T-cell (primary cell): ENCODE data around the gene SKOR2. TPM values are rescaled to one million over a fixed set of nuclear protein-coding genes. Genes with fewer than 3 reads are reported as not detected.
"Not testable (repeated sequence)": the region's sequence is repeated elsewhere in the genome, so short reads cannot be mapped to it uniquely, and the experiment has no call there.

ENCODE experiments used
- ATAC-seq, 4 experiments: fragments of 200-7000 bp in 3 of 4; fragments of 150-1000 bp in 1 of 4; cut with Tn5 transposase; replicated peaks in 1 of 4; 1 replicate in 3 of 4; 2 replicates in 1 of 4; pipeline ENCODE4 v1.10.0; 2021; ENCODE audit warnings: moderate library complexity in 3 of 4, mild to moderate bottlenecking in 2 of 4, moderate number of reproducible peaks in 1 of 4
- CTCF ChIA-PET, 2 donors: fragments of 300-600 bp; sonication (Branson Sonifier 250); formaldehyde crosslinking; loops; one replicate each; lab custom pipeline; 2022; ENCODE audit warnings: antibody characterized with exemption in 2 of 2; lab: Charles Lee
- POLR2A ChIA-PET, 2 donors: fragments of 300-600 bp; sonication (Branson Sonifier 250); formaldehyde crosslinking; loops; one replicate each; lab custom pipeline; 2022; ENCODE audit warnings: antibody characterized with exemption in 2 of 2; lab: Charles Lee
- DNase-seq, 35 experiments: peaks; one replicate each; pipeline versions ENCODE4 v3.0.0 to v3.0.0-alpha.2; 2013 to 2023
- H3K27ac ChIP-seq: one replicate; pipeline ENCODE4 v1.5.1; 2013; ENCODE audit warnings: low read length
- H3K27me3 ChIP-seq, 2 experiments: replicated peaks in 1 of 2; 1 replicate in 1 of 2; 2 replicates in 1 of 2; pipeline versions ENCODE4 v1.6.1 to v1.7.0; 2013; ENCODE audit warnings: low read length in 1 of 2, mixed read lengths in 1 of 2; ENCODE audit not compliant: control insufficient read depth in 2 of 2, insufficient read depth in 2 of 2; ENCODE audit errors: extremely low read depth in 1 of 2
- H3K36me3 ChIP-seq, 2 donors: 1 replicate in 1 of 2; 2 replicates in 1 of 2; pipeline versions ENCODE4 v1.6.1 to v1.7.0; 2013; ENCODE audit warnings: low read length in 1 of 2; ENCODE audit not compliant: control insufficient read depth in 2 of 2, insufficient read depth in 1 of 2; ENCODE audit errors: extremely low read depth in 1 of 2
- H3K4me1 ChIP-seq, 2 experiments: 1 replicate in 1 of 2; 2 replicates in 1 of 2; pipeline versions ENCODE4 v1.6.1 to v1.7.0; 2013; ENCODE audit warnings: low read length in 2 of 2, mixed read lengths in 1 of 2; ENCODE audit not compliant: insufficient read depth in 2 of 2, control insufficient read depth in 1 of 2; ENCODE audit errors: extremely low read depth in 1 of 2
- H3K4me3 ChIP-seq, 2 donors: 1 replicate in 1 of 2; 2 replicates in 1 of 2; pipeline versions ENCODE4 v1.5.1 to v1.7.0; 2013; ENCODE audit warnings: mild to moderate bottlenecking in 2 of 2, low read length in 1 of 2, moderate library complexity in 1 of 2; ENCODE audit not compliant: control insufficient read depth in 1 of 2; ENCODE audit errors: extremely low read depth in 1 of 2
- H3K9me3 ChIP-seq: 2 replicates; pipeline ENCODE4 v1.7.0; 2013
- H3K27ac Mint-ChIP-seq, 2 donors: one replicate each; pipeline ENCODE4 v1.8.0; 2020 to 2021; ENCODE audit warnings: mild to moderate bottlenecking in 2 of 2, mixed read lengths in 2 of 2
- H3K27me3 Mint-ChIP-seq, 2 donors: one replicate each; pipeline ENCODE4 v1.8.0; 2021 to 2022; ENCODE audit warnings: mixed read lengths in 2 of 2
- H3K36me3 Mint-ChIP-seq: one replicate; pipeline ENCODE4 v1.8.0; 2021; ENCODE audit warnings: mixed read lengths
- H3K4me1 Mint-ChIP-seq, 3 donors: one replicate each; pipeline ENCODE4 v1.8.0; 2020 to 2022; ENCODE audit warnings: mixed read lengths in 3 of 3, mild to moderate bottlenecking in 1 of 3
- H3K4me3 Mint-ChIP-seq, 3 donors: one replicate each; pipeline ENCODE4 v1.8.0; 2020 to 2022; ENCODE audit warnings: mild to moderate bottlenecking in 3 of 3, mixed read lengths in 3 of 3, moderate library complexity in 3 of 3
- H3K9me3 Mint-ChIP-seq, 3 donors: one replicate each; pipeline ENCODE4 v1.8.0; 2020 to 2022; ENCODE audit warnings: mixed read lengths in 3 of 3
- WGBS: methylation state at CpG from one replicate; pipeline ENCODE4 v1.1.5; 2013; ENCODE audit warnings: missing lambda C conversion rate; ENCODE audit not compliant: insufficient coverage; 5-methylcytosine and 5-hydroxymethylcytosine counted together
- total RNA-seq, 35 experiments: library from RNA in 6 of 35; stranded (reverse) in 6 of 35; fragments of 120-200 nt in 1 of 35; gene quantifications; one replicate each; pipeline versions ENCODE4 v1.2.1 to v1.2.4 and lab custom pipeline; 2013 to 2026

SKOR2 gene
- total RNA-seq, 5 donors from 2014 or later (not counting 1 experiment from before 2014, with no cell fraction given) = not detected

DNA sequence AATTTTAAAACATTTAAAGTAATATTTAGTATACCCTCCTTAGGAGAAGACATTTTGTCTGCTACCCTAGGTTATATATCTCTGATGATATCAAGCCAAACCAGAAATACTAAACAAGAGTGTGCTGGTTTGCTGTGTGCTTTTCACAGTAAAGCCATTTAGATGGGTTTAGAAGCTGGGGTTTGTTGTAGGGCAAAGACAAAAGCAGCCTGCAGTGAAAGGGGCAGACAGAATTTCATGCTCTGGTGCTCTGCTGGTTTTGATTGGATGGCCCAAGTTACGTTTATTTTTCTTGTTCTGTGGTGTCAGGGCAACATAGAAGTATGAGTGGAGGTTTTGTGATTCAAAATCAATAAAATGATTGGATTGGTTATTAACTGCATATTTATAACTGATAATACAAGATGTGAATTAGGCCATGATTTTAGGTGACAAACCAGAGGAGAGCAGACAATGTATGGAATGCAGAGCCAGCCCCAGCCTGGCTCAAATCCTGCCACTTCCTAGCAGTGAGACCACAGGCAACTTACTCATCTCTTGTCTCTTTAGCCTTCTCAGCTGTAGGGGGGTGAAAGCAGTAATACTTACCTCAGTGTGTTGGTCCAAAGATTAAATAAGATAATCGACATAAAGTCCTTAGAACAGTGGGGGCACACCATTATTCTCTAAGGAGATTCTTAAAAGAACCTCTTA, 44.4 kb downstream of the SKOR2 start:
- no peak overlapping the region for H3K4me3 ChIP-seq
- WGBS = no CpG with 5 or more reads among the region's 2 CpGs
- POLR2A ChIA-PET = no interaction called here

DNA sequence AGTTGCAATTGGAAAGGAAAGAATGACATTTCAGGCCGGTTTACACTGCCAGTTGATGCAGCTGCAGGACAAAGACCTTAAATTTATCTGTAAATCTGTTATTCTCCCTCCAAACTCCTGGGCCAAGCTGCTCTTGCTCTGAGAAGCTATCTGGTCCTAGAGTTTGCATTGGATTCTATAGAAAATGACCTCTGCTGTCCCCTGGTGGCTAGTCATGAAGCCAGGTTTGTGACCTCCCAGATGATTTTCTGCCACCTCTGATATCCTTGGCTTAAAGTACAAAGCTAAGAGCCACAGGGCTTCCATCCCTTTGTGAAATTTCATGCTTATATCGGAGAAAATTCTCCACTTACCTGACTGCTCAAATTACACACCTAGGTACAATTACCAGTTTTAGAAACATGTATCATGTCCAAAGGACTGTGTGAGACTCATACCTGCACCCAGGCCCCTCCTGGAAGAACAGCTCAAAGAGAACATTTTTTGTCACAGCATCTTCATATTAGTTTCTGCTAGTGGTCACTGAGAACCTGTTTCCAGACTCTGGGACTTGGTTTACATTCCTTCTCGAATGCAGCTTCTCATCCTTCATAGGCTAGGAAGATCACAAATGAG, 46.4 kb downstream of the SKOR2 start:
- Histone ChIP-seq H3K36me3 (no peaks in the 10 kb centered on the region), H3K4me3 (no peak overlapping the region), H3K27me3 (peaks cover 0 to 2% of the 10 kb centered on the region in 2 experiments), H3K4me1 (no peaks in the 10 kb centered on the region), H3K27ac (no peak overlapping the region), H3K9me3 (no peaks in the 10 kb centered on the region)
- ChIA-PET POLR2A (interaction anchor here in 1 of 2 donors (0.6 kb wide), 1 partner anchor 1037 kb away, joined by 3 read pairs; no protein-coding TSS in a partner anchor), CTCF (interaction anchor here (0.6 to 2.8 kb wide), 19 partner anchors 10 to 563 kb away, joined by 3 to 16 read pairs (median 4); partner anchors contain the start of gene HDHD2 (in 1 of the 2))
- H3K27me3 Mint-ChIP-seq = peaks cover 12 to 41% of the 10 kb centered on the region in 2 donors
- H3K27ac Mint-ChIP-seq = no peak overlapping the region
- no peaks in the 10 kb centered on the region for H3K9me3 Mint-ChIP-seq
- WGBS = 56% methylated on average over 1 of the region's 3 CpGs
- H3K36me3 Mint-ChIP-seq = no peaks in the 10 kb centered on the region
- ATAC-seq = peak in 1 of 4 experiments; percentile 43
- H3K4me3 Mint-ChIP-seq = no peak overlapping the region
- H3K4me1 Mint-ChIP-seq = no peaks in the 10 kb centered on the region
- peak in 27 of 35 experiments; percentile 3 to 65 (median 24) for DNase-seq

More for the DNA sequence above, 44.4 kb downstream of the SKOR2 start:
- Mint-ChIP-seq H3K36me3 (no peaks in the 10 kb centered on the region), H3K4me3 (no peak overlapping the region), H3K27me3 (peaks cover 27 to 56% of the 10 kb centered on the region in 2 donors), H3K4me1 (no peaks in the 10 kb centered on the region), H3K9me3 (no peaks in the 10 kb centered on the region), H3K27ac (no peak overlapping the region)
- no peak for ATAC-seq
- H3K4me1 ChIP-seq = no peaks in the 10 kb centered on the region
- DNase-seq = no peak
- no peak overlapping the region for H3K27ac ChIP-seq
- H3K27me3 ChIP-seq = peaks cover 0 to 7% of the 10 kb centered on the region in 2 experiments
- CTCF ChIA-PET = interaction anchor here (0.7 to 1.0 kb wide), 2 partner anchors 9 to 108 kb away, joined by 3 read pairs; no protein-coding TSS in a partner anchor
- no peaks in the 10 kb centered on the region for H3K9me3 ChIP-seq
- no peaks in the 10 kb centered on the region for H3K36me3 ChIP-seq

DNA sequence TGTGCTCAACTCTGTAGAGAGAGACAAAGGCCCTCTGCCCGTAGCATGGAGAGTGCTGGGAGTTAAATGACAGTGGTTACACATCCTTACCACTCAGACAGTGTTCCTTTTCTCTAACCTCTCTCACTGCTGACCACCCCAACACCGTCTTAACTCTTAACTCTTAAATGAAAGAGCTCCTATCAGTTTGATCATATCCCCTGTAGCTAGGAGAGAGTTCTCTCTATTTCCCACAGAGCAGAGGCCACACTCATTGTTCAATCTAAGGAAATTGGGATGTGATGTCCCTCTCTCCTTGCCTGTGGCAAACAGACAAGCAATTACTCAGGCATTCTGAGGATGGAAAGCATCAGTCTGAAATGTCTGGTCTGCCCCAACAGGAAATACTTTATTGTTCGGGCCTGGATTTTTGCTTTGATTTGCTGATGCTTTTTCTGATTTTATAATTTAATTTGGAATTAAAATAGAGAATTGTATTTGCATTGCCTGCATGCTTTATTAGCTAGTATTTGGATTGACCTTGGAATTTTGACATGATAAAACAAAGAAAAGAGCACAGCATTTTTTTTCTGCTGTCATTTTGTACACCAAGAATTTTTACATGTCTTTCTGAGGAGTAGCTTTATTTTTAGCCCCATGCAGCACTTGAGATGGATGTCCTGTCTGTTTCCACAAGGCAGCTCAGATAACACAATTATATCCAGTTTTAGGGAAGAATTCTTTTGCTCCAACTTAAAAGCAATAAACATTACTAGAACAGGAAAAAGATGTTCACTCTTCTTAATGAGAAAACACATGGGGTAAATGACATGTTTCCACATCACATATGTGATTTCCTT, 47.6 kb downstream of the SKOR2 start:
- Histone ChIP-seq H3K4me1 (no peaks in the 10 kb centered on the region), H3K36me3 (no peaks in the 10 kb centered on the region), H3K27ac (no peak overlapping the region), H3K27me3 (peaks cover 0 to 2% of the 10 kb centered on the region in 2 experiments), H3K4me3 (no peak overlapping the region), H3K9me3 (no peaks in the 10 kb centered on the region)
- no peaks in the 10 kb centered on the region for H3K9me3 Mint-ChIP-seq
- H3K27me3 Mint-ChIP-seq = peaks cover 3 to 30% of the 10 kb centered on the region in 2 donors
- H3K36me3 Mint-ChIP-seq = no peaks in the 10 kb centered on the region
- no CpG with 5 or more reads among the region's 3 CpGs for WGBS
- H3K4me1 Mint-ChIP-seq = no peaks in the 10 kb centered on the region
- H3K4me3 Mint-ChIP-seq = no peak overlapping the region
- no peak for DNase-seq
- POLR2A ChIA-PET = interaction anchor here (0.5 to 0.8 kb wide), 2 partner anchors 17 to 46 kb away, joined by 3 to 5 read pairs; no protein-coding TSS in a partner anchor
- CTCF ChIA-PET = interaction anchor here (0.6 to 2.8 kb wide), 18 partner anchors 9 to 154 kb away, joined by 3 to 16 read pairs (median 4); partner anchors contain the start of gene HDHD2 (in 1 of the 2)
- no peak for ATAC-seq
- H3K27ac Mint-ChIP-seq = no peak overlapping the region

DNA sequence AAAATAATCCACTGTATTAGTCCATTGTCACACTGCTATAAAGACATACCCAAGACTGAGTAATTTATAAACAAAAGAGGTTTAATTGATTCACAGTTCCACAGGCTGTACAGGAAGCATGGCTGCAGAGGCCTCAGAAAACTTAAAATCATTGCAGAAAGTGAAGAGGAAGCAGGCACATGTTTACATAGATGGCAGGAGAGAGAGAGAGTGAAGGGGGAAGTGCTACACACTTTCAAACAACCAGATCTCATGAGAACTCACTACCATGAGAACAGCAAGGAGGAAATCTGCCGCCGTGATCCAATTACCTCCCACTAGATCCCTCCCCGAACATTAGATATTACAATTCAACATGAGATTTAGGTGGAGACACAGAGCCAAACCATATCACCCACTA, 55.5 kb downstream of the SKOR2 start:
- H3K36me3 Mint-ChIP-seq = not testable (repeated sequence)
- CTCF ChIA-PET = interaction anchor here (1.4 to 1.6 kb wide), 2 partner anchors 8 kb away, joined by 4 to 5 read pairs; no protein-coding TSS in a partner anchor

DNA sequence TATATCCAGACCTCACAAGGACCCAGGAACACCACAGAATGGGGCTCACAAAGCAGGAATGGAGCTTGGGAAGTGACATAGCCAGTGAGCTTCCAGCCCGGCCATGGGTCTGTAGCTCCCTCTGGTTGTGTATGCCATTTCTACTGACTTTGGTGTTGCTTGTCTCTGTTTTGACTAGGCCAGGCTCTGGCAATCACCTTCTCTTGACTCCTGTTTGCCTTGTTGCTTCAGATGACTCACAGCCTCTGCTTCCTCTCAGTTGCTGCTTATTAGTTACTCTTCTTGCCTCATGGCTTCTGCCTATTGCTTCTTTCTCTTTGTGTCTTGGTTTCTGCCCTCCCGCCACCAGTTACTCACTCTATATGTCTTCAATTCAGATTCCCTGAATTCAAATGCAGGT, 59.5 kb downstream of the SKOR2 start:
- Histone ChIP-seq H3K27ac (no peak overlapping the region), H3K9me3 (no peaks in the 10 kb centered on the region), H3K4me1 (no peaks in the 10 kb centered on the region), H3K27me3 (peaks cover 2 to 5% of the 10 kb centered on the region in 2 experiments), H3K36me3 (no peaks in the 10 kb centered on the region), H3K4me3 (no peak overlapping the region)
- ATAC-seq (no peak), DNase-seq (no peak)
- Mint-ChIP-seq H3K36me3 (no peaks in the 10 kb centered on the region), H3K9me3 (no peaks in the 10 kb centered on the region), H3K27ac (no peak overlapping the region), H3K4me3 (no peak overlapping the region), H3K4me1 (peaks cover 0 to 7% (median 2%) of the 10 kb centered on the region in 3 donors), H3K27me3 (peaks cover 30 to 34% of the 10 kb centered on the region in 2 donors)
- ChIA-PET POLR2A (no interaction called here), CTCF (interaction anchor here (0.7 to 1.7 kb wide), 2 partner anchors 12 to 55 kb away, joined by 4 to 6 read pairs; no protein-coding TSS in a partner anchor)
- WGBS = no CpG with 5 or more reads among the region's 2 CpGs

More for the DNA sequence above, 55.5 kb downstream of the SKOR2 start:
- H3K27ac ChIP-seq, H3K4me3 ChIP-seq, DNase-seq, H3K4me1 Mint-ChIP-seq, H3K9me3 ChIP-seq, POLR2A ChIA-PET, H3K4me3 Mint-ChIP-seq, H3K27me3 ChIP-seq, H3K36me3 ChIP-seq, H3K27ac Mint-ChIP-seq, ATAC-seq, H3K4me1 ChIP-seq, H3K9me3 Mint-ChIP-seq: not testable (repeated sequence)
- H3K27me3 Mint-ChIP-seq = peaks cover 25 to 29% of the 10 kb centered on the region in 2 donors
- no CpG with 5 or more reads among the region's 3 CpGs for WGBS
